ENCODE data around the gene CPE.

The CPE gene

DNA sequence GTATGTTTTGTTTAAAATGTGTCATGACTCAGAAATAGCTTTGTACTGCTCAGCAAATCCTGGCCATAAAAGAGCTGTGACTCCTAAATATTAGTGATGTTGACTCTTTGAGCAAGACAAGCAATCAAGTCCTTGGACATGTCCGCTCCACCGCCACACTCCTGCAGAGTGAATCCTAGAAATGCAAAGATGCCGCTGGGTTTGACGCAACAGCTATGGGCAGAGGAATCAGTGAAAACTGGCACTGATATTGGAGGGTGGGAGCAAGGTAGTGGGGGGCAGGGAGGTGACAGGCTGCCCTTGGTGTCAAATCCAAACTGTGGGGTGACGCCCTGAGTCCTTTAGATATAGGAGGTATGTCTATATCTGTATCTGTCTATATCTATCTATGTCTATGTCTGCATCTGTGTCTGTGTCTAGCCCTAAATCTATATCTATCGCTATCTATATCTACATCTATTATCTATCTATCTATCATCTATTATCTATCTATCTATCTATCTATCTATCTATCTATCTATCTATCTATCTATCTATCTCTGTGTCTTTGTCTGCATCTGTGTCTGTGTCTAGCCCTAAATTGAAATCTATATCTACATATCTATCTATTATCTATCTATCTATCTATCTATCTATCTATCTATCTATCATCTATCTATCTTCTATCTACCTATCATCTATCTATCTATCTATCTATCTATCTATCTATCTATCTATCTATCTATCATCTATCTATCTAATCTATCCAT lies 129.7 kb downstream of the CPE start:
- H4K20me1 ChIP-seq (ENCODE audit: insufficient read depth, low read length): no peaks in the 10 kb centered on the region
- no peaks in the 10 kb centered on the region for H3K36me3 ChIP-seq (replicated peaks; ENCODE audit: low read depth, low read length)
- no peak overlapping the region for H3K4me2 ChIP-seq (ENCODE audit: low read length)
- H2AFZ ChIP-seq (ENCODE audit: low read depth, low read length): no peak overlapping the region
- H3K27ac ChIP-seq (ENCODE audit: low read length): no peak overlapping the region
- H3K27me3 ChIP-seq (ENCODE audit: low read depth, low read length): no peaks in the 10 kb centered on the region
- H3K4me1 ChIP-seq (ENCODE audit: low read length): no peaks in the 10 kb centered on the region
- H3K79me2 ChIP-seq (ENCODE audit: low read length): no peaks in the 10 kb centered on the region
- H3K9me3 ChIP-seq (ENCODE audit: insufficient read depth, low read length): no peaks in the 10 kb centered on the region
- H3K4me3 ChIP-seq (ENCODE audit: low read length): no peak overlapping the region
- TF ChIP-seq EZH2phosphoT487 (IDR thresholded peaks at IDR 0.05; ENCODE audit: low read depth): no peak
- TF ChIP-seq, protein P1, sequence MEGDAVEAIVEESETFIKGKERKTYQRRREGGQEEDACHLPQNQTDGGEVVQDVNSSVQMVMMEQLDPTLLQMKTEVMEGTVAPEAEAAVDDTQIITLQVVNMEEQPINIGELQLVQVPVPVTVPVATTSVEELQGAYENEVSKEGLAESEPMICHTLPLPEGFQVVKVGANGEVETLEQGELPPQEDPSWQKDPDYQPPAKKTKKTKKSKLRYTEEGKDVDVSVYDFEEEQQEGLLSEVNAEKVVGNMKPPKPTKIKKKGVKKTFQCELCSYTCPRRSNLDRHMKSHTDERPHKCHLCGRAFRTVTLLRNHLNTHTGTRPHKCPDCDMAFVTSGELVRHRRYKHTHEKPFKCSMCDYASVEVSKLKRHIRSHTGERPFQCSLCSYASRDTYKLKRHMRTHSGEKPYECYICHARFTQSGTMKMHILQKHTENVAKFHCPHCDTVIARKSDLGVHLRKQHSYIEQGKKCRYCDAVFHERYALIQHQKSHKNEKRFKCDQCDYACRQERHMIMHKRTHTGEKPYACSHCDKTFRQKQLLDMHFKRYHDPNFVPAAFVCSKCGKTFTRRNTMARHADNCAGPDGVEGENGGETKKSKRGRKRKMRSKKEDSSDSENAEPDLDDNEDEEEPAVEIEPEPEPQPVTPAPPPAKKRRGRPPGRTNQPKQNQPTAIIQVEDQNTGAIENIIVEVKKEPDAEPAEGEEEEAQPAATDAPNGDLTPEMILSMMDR (IDR thresholded peaks at IDR 0.05; ENCODE audit: low read depth, low read length): no peak
- no peak overlapping the region for H3K9ac ChIP-seq (ENCODE audit: low read length)

DNA sequence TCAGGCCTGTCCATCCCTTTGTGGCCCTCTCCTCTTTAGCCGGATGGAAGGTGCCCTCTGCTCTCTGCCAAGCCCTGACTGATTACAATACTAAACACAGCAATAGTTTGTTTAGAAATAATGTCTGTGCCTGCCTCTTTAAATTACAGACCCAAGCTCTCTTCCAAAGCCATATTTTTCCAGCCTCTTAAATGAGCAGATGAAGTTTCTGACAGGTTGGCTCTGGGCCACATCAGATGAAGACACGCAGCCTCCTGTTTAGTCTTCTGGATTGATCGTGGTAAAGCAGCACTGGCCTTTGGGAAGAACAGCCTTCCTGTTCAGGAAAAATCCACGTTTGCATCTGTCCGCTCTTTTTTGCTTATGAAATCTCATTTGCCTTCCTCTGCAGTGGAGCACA lies 133.6 kb downstream of the CPE start:
- Histone ChIP-seq H3K79me2 (ENCODE audit: low read length) (no peaks in the 10 kb centered on the region), H2AFZ (ENCODE audit: low read depth, low read length) (no peak overlapping the region), H3K4me1 (ENCODE audit: low read length) (no peaks in the 10 kb centered on the region), H3K36me3 (replicated peaks; ENCODE audit: low read depth, low read length) (no peaks in the 10 kb centered on the region), H3K9me3 (ENCODE audit: insufficient read depth, low read length) (no peaks in the 10 kb centered on the region), H3K4me3 (ENCODE audit: low read length) (no peak overlapping the region), H3K27ac (ENCODE audit: low read length) (no peak overlapping the region), H3K27me3 (ENCODE audit: low read depth, low read length) (no peaks in the 10 kb centered on the region), H3K9ac (ENCODE audit: low read length) (no peak overlapping the region), H3K4me2 (ENCODE audit: low read length) (no peak overlapping the region), H4K20me1 (ENCODE audit: insufficient read depth, low read length) (no peaks in the 10 kb centered on the region)
- TF ChIP-seq, protein P1 (IDR thresholded peaks at IDR 0.05; ENCODE audit: low read depth, low read length): no peak
- TF ChIP-seq EZH2phosphoT487 (IDR thresholded peaks at IDR 0.05; ENCODE audit: low read depth): no peak

DNA sequence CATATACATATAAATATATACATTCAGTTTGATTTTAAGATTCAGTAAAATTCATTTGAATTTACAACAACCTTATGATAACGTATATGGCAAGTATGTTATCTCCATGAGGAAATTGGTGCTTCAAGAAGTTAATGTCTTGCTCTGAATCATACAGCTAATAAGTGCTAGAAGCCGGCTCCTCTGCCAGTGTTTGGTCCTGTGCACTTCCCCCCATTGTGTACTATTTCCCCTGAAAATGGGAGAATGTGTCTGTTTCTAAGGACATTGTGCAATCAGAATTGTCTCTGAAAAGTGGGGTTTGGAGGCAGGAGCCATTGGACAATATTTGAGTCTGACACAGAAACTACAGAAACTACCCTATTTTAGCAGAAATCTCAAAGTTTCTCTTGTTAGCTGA lies 135.9 kb downstream of the CPE start:
- Histone ChIP-seq H3K27me3 (ENCODE audit: low read depth, low read length) (no peaks in the 10 kb centered on the region), H3K4me1 (ENCODE audit: low read length) (no peaks in the 10 kb centered on the region), H3K4me2 (ENCODE audit: low read length) (no peak overlapping the region), H3K4me3 (ENCODE audit: low read length) (no peak overlapping the region), H3K79me2 (ENCODE audit: low read length) (no peaks in the 10 kb centered on the region), H3K27ac (ENCODE audit: low read length) (no peak overlapping the region), H3K36me3 (replicated peaks; ENCODE audit: low read depth, low read length) (no peaks in the 10 kb centered on the region), H4K20me1 (ENCODE audit: insufficient read depth, low read length) (no peaks in the 10 kb centered on the region), H3K9me3 (ENCODE audit: insufficient read depth, low read length) (no peaks in the 10 kb centered on the region), H2AFZ (ENCODE audit: low read depth, low read length) (no peak overlapping the region), H3K9ac (ENCODE audit: low read length) (no peak overlapping the region)
- TF ChIP-seq, protein P1 (IDR thresholded peaks at IDR 0.05; ENCODE audit: low read depth, low read length): no peak
- no peak for TF ChIP-seq EZH2phosphoT487 (IDR thresholded peaks at IDR 0.05; ENCODE audit: low read depth)

DNA sequence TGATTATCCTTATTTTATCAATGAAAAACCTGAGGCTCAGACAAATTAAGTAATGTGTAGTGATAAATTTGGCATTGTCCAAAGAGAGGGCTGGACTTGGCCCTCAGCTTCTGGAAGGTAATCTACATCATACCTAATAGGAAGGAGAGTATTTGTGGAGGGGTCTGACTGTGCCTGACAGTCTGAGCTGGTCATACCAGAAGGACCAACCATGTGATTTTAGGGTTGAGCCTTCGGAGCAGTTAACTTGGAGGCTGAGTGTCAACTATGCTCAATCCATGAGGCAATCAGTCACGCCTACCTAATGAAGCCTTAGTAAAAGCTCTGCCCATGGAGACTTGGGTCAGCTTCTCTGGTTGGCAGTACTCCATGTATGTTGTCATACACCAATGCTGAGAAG lies 136.4 kb downstream of the CPE start:
- Histone ChIP-seq H3K4me3 (ENCODE audit: low read length) (no peak overlapping the region), H3K4me1 (ENCODE audit: low read length) (no peaks in the 10 kb centered on the region), H3K27ac (ENCODE audit: low read length) (no peak overlapping the region), H2AFZ (ENCODE audit: low read depth, low read length) (no peak overlapping the region), H3K9ac (ENCODE audit: low read length) (no peak overlapping the region), H3K79me2 (ENCODE audit: low read length) (no peaks in the 10 kb centered on the region), H3K9me3 (ENCODE audit: insufficient read depth, low read length) (no peaks in the 10 kb centered on the region), H3K36me3 (replicated peaks; ENCODE audit: low read depth, low read length) (no peaks in the 10 kb centered on the region), H3K27me3 (ENCODE audit: low read depth, low read length) (no peaks in the 10 kb centered on the region), H4K20me1 (ENCODE audit: insufficient read depth, low read length) (no peaks in the 10 kb centered on the region), H3K4me2 (ENCODE audit: low read length) (no peak overlapping the region)
- TF ChIP-seq, protein P1 (IDR thresholded peaks at IDR 0.05; ENCODE audit: low read depth, low read length): no peak
- TF ChIP-seq EZH2phosphoT487 (IDR thresholded peaks at IDR 0.05; ENCODE audit: low read depth): no peak
